GM20000 (cell line): ENCODE data around the gene HSD11B2.

Experiments used
- DNase-seq: peaks from one replicate; pipeline ENCODE4 v3.0.0; 2012; ENCODE audit warnings: low spot score
- CTCF ChIP-seq: IDR thresholded peaks from 2 replicates; pipeline ENCODE4 v1.5.1; 2012; ENCODE audit warnings: mild to moderate bottlenecking, control low read depth; ENCODE audit errors: extremely low read depth, missing control alignments

HSD11B2 gene

GRCh38 chr16:67441907-67442306 lies 11.0 kb downstream of the HSD11B2 start:
- TF ChIP-seq CTCF, result no peak
- no peak for DNase-seq

DNA sequence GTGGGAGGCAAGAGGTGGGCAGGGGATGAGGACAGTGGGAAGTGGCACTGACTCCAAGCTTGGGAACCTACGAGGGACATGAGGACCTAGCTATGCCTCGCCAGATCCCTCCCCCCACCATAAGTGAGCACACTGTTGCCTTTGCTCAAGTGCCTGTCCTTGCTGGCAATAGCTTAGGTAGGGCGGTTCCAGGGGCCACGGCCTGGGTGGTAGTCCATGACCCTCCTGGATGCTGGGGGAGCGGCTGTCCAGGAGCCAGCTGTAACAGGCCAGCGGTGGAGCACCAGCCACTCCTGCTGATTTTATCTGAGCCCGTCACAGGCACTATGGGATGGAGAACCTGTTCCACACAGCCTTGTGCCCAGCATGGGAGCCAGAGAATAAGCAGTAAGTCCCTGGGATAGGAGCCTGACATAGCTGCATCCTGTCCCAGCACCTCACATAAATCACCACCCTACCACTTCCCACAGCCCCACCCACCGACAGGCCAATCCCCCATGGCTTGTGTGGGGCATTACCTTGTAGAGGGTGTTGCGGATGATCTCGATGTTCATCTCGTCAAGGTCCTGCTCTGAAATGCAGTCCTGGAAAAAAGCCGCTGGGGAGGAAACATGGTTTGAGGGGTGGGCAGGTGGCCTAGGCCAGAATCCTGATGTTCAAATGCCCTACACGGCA lies 11.8 kb downstream of the HSD11B2 start:
- no peak for DNase-seq
- no peak for TF ChIP-seq CTCF

GRCh38 chr16:67443265-67443664 lies 12.3 kb downstream of the HSD11B2 start:
- DNase-seq, result no peak
- no peak for TF ChIP-seq CTCF

- DNase-seq, result no peak
- TF ChIP-seq CTCF, result no peak
Measured at GRCh38 chr16:67444259-67445125, 13.6 kb downstream of the HSD11B2 start.

GRCh38 chr16:67445126-67445426 lies 14.2 kb downstream of the HSD11B2 start:
- no peak for TF ChIP-seq CTCF
- DNase-seq, result no peak

GRCh38 chr16:67445441-67445912 lies 14.6 kb downstream of the HSD11B2 start:
- no peak for TF ChIP-seq CTCF
- no peak for DNase-seq
